ENCODE data around the gene MEFV.

The MEFV gene

DNA sequence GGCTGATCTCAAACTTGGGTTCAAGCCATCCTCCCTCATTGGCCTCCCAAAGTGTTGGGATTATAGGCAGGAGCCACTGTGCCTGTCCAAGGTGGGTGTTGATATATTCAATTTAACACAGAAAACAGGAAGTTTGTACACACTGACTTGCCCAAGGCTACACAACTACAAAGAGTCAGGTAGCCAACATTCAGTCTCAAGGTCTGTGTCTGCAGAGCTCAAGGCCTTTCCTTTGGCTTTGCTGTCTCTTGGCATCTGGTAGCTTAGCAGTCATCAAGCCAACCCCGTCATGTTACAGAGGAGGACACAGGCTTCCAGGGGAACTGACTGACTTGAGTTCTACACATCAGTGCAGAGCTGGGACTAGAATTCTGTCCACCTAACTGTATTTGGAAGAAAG is 11.9 kb upstream of the MEFV start:
- no peak overlapping the region for H3K4me3 ChIP-seq (ENCODE audit: control insufficient read depth in 1 of 7, extremely low read depth in 1 of 7, insufficient read depth in 4 of 7, low read depth in 2 of 7, low read length in 6 of 7)
- no peak for DNase-seq
- H3K9me3 ChIP-seq (ENCODE audit: control extremely low read depth in 1 of 5, control insufficient read depth in 4 of 5, insufficient read depth in 2 of 5, low read depth in 1 of 5, low read length in 4 of 5): peaks cover 0 to 26% (median 7%) of the 10 kb centered on the region in 5 experiments
- H3K27me3 ChIP-seq (replicated peaks in 2 of 5; ENCODE audit: control insufficient read depth in 4 of 5, insufficient read depth in 5 of 5, low read length in 4 of 5): no peaks in the 10 kb centered on the region
- no peak overlapping the region for H3K27ac ChIP-seq (ENCODE audit: insufficient read depth in 1 of 2, low read depth in 1 of 2, low read length in 2 of 2, poor library complexity in 1 of 2, severe bottlenecking in 2 of 2)
- peaks cover 6 to 30% (median 19%) of the 10 kb centered on the region in 4 experiments for H3K36me3 ChIP-seq (ENCODE audit: control insufficient read depth in 4 of 4, insufficient read depth in 4 of 4, low read length in 3 of 4)
- ChIA-PET POLR2A (no interaction called here), CTCF (interaction anchor here (0.5 kb wide), 1 partner anchor 234 kb away, joined by 4 read pairs; no protein-coding TSS in a partner anchor)
- WGBS (ENCODE audit: insufficient coverage): 100% methylated on average over 1 of the region's 1 CpG
- peaks cover 0 to 16% (median 5%) of the 10 kb centered on the region in 4 experiments for H3K4me1 ChIP-seq (ENCODE audit: control extremely low read depth in 1 of 4, control insufficient read depth in 4 of 4, insufficient read depth in 4 of 4, low read length in 3 of 4)

- no peak overlapping the region for H3K27ac ChIP-seq (ENCODE audit: insufficient read depth in 1 of 2, low read depth in 1 of 2, low read length in 2 of 2, poor library complexity in 1 of 2, severe bottlenecking in 2 of 2)
- peaks cover 6 to 30% (median 19%) of the 10 kb centered on the region in 4 experiments for H3K36me3 ChIP-seq (ENCODE audit: control insufficient read depth in 4 of 4, insufficient read depth in 4 of 4, low read length in 3 of 4)
Observed at GRCh38 chr16:3266873-3267537, 10.6 kb upstream of the MEFV start.

DNA sequence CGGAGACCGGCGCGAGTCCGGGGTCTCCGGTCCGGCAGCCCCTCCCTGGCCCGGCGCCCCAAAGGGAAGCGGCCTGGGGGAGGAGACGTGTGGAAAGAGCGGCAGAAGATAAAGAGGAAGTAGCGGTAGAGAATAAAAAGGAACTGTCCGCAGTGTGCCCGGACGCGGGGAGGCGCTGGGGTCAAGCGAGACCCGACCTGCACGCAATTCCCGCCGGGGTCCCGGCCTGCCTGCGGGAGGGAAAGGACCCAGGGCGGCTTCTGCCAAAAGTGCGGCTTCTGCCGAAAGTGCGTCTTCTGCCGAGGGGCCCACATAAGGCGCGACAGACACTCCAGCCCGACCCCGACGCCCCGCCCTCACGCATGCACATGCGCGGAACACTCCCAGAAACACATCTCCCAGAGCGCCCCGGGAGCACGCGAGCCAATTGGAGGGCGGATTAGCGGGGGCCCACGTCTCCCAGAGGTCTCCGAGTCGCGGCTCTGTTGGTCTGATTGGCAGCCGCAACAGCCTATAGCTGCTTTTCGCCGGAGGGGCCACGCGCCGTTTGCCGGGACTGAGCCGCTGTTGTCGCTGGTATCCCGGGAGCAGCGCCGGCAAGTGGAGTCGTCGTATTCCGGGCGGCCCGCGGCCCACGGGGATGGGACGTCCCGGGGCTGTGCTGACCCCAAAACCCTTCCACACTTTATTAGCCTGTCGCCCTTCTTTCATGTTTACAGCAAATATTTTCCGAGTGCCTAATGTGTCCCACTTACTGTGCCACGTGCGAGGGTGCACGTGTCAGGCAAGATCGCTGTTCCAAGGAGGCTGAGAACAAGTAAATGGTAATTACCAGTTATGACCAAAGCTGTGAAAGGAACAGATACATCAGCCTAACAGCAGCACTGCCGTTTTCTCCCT is 8.0 kb upstream of the MEFV start:
- Histone ChIP-seq H3K9me3 (ENCODE audit: control extremely low read depth in 1 of 5, control insufficient read depth in 4 of 5, insufficient read depth in 2 of 5, low read depth in 1 of 5, low read length in 4 of 5) (peaks cover 0 to 23% (median 7%) of the 10 kb centered on the region in 5 experiments), H3K36me3 (ENCODE audit: control insufficient read depth in 4 of 4, insufficient read depth in 4 of 4, low read length in 3 of 4) (peaks cover 6 to 30% (median 19%) of the 10 kb centered on the region in 4 experiments), H3K4me1 (ENCODE audit: control extremely low read depth in 1 of 4, control insufficient read depth in 4 of 4, insufficient read depth in 4 of 4, low read length in 3 of 4) (peaks cover 0 to 18% (median 6%) of the 10 kb centered on the region in 4 experiments), H3K27me3 (replicated peaks in 2 of 5; ENCODE audit: control insufficient read depth in 4 of 5, insufficient read depth in 5 of 5, low read length in 4 of 5) (no peaks in the 10 kb centered on the region), H3K27ac (ENCODE audit: insufficient read depth in 1 of 2, low read depth in 1 of 2, low read length in 2 of 2, poor library complexity in 1 of 2, severe bottlenecking in 2 of 2) (peak overlapping the region; percentile 61 to 88), H3K4me3 (ENCODE audit: control insufficient read depth in 1 of 7, extremely low read depth in 1 of 7, insufficient read depth in 4 of 7, low read depth in 2 of 7, low read length in 6 of 7) (peak overlapping the region; percentile 56 to 86 (median 75))
- CTCF ChIA-PET: interaction anchor here (0.9 to 1.1 kb wide), 2 partner anchors 16 to 194 kb away, joined by 3 read pairs; no protein-coding TSS in a partner anchor
- POLR2A ChIA-PET: interaction anchor here (2.7 kb wide), 1 partner anchor 18 kb away, joined by 8 read pairs; the partner anchor contains the start of gene ZNF263
- peak; percentile 97 to 98 (median 98) for DNase-seq
- WGBS (ENCODE audit: insufficient coverage): under 1% methylated on average over 69 of the region's 77 CpGs

More at GRCh38 chr16:3266873-3267537, 10.6 kb upstream of the MEFV start:
- CTCF ChIA-PET: interaction anchor here (0.6 to 1.6 kb wide), 3 partner anchors 9 to 238 kb away, joined by 3 to 7 read pairs (median 3); partner anchors contain the start of gene ZNF263
- Histone ChIP-seq H3K4me1 (ENCODE audit: control extremely low read depth in 1 of 4, control insufficient read depth in 4 of 4, insufficient read depth in 4 of 4, low read length in 3 of 4) (peaks cover 0 to 18% (median 6%) of the 10 kb centered on the region in 4 experiments), H3K27me3 (replicated peaks in 2 of 5; ENCODE audit: control insufficient read depth in 4 of 5, insufficient read depth in 5 of 5, low read length in 4 of 5) (no peaks in the 10 kb centered on the region), H3K4me3 (ENCODE audit: control insufficient read depth in 1 of 7, extremely low read depth in 1 of 7, insufficient read depth in 4 of 7, low read depth in 2 of 7, low read length in 6 of 7) (no peak overlapping the region), H3K9me3 (ENCODE audit: control extremely low read depth in 1 of 5, control insufficient read depth in 4 of 5, insufficient read depth in 2 of 5, low read depth in 1 of 5, low read length in 4 of 5) (peaks cover 0 to 26% (median 7%) of the 10 kb centered on the region in 5 experiments)
- peak in 1 of 3 donors; percentile 51 for DNase-seq
- WGBS (ENCODE audit: insufficient coverage): 57% methylated on average over 2 of the region's 5 CpGs
- POLR2A ChIA-PET: interaction anchor here (1.1 kb wide), 1 partner anchor 219 kb away, joined by 5 read pairs; no protein-coding TSS in a partner anchor

GRCh38 chr16:3262517-3262916 is 6.1 kb upstream of the MEFV start:
- DNase-seq: no peak
- peaks cover 0 to 18% (median 9%) of the 10 kb centered on the region in 4 experiments for H3K4me1 ChIP-seq (ENCODE audit: control extremely low read depth in 1 of 4, control insufficient read depth in 4 of 4, insufficient read depth in 4 of 4, low read length in 3 of 4)
- CTCF ChIA-PET: interaction anchor here (1.3 kb wide), 1 partner anchor 22 kb away, joined by 3 read pairs; no protein-coding TSS in a partner anchor
- peaks cover 3 to 16% (median 10%) of the 10 kb centered on the region in 4 experiments for H3K36me3 ChIP-seq (ENCODE audit: control insufficient read depth in 4 of 4, insufficient read depth in 4 of 4, low read length in 3 of 4)
- peaks cover 0 to 17% (median 7%) of the 10 kb centered on the region in 5 experiments for H3K9me3 ChIP-seq (ENCODE audit: control extremely low read depth in 1 of 5, control insufficient read depth in 4 of 5, insufficient read depth in 2 of 5, low read depth in 1 of 5, low read length in 4 of 5)
- WGBS (ENCODE audit: insufficient coverage): 96% methylated on average over 4 of the region's 4 CpGs
- peaks cover 0 to 7% (median 0%) of the 10 kb centered on the region in 5 experiments for H3K27me3 ChIP-seq (replicated peaks in 2 of 5; ENCODE audit: control insufficient read depth in 4 of 5, insufficient read depth in 5 of 5, low read length in 4 of 5)
- POLR2A ChIA-PET: interaction anchor here (2.7 kb wide), 1 partner anchor 20 kb away, joined by 8 read pairs; the partner anchor contains the start of gene ZNF263
- no peak overlapping the region for H3K27ac ChIP-seq (ENCODE audit: insufficient read depth in 1 of 2, low read depth in 1 of 2, low read length in 2 of 2, poor library complexity in 1 of 2, severe bottlenecking in 2 of 2)
- H3K4me3 ChIP-seq (ENCODE audit: control insufficient read depth in 1 of 7, extremely low read depth in 1 of 7, insufficient read depth in 4 of 7, low read depth in 2 of 7, low read length in 6 of 7): no peak overlapping the region

GRCh38 chr16:3259836-3260235 is 3.4 kb upstream of the MEFV start:
- ChIA-PET POLR2A (no interaction called here), CTCF (interaction anchor here (0.6 kb wide), 1 partner anchor 40 kb away, joined by 3 read pairs; no protein-coding TSS in a partner anchor)
- peaks cover 0 to 15% (median 0%) of the 10 kb centered on the region in 5 experiments for H3K27me3 ChIP-seq (replicated peaks in 2 of 5; ENCODE audit: control insufficient read depth in 4 of 5, insufficient read depth in 5 of 5, low read length in 4 of 5)
- peaks cover 0 to 2% (median 0%) of the 10 kb centered on the region in 5 experiments for H3K9me3 ChIP-seq (ENCODE audit: control extremely low read depth in 1 of 5, control insufficient read depth in 4 of 5, insufficient read depth in 2 of 5, low read depth in 1 of 5, low read length in 4 of 5)
- no peak overlapping the region for H3K4me3 ChIP-seq (ENCODE audit: control insufficient read depth in 1 of 7, extremely low read depth in 1 of 7, insufficient read depth in 4 of 7, low read depth in 2 of 7, low read length in 6 of 7)
- no peak overlapping the region for H3K27ac ChIP-seq (ENCODE audit: insufficient read depth in 1 of 2, low read depth in 1 of 2, low read length in 2 of 2, poor library complexity in 1 of 2, severe bottlenecking in 2 of 2)
- WGBS (ENCODE audit: insufficient coverage): 96% methylated on average over 5 of the region's 8 CpGs
- H3K36me3 ChIP-seq (ENCODE audit: control insufficient read depth in 4 of 4, insufficient read depth in 4 of 4, low read length in 3 of 4): no peaks in the 10 kb centered on the region
- no peak for DNase-seq
- H3K4me1 ChIP-seq (ENCODE audit: control extremely low read depth in 1 of 4, control insufficient read depth in 4 of 4, insufficient read depth in 4 of 4, low read length in 3 of 4): peaks cover 0 to 14% (median 8%) of the 10 kb centered on the region in 4 experiments

GRCh38 chr16:3256866-3257465 is 533 bp upstream of the MEFV start:
- Histone ChIP-seq H3K27me3 (replicated peaks in 2 of 5; ENCODE audit: control insufficient read depth in 4 of 5, insufficient read depth in 5 of 5, low read length in 4 of 5) (peaks cover 0 to 32% (median 1%) of the 10 kb centered on the region in 5 experiments), H3K36me3 (ENCODE audit: control insufficient read depth in 4 of 4, insufficient read depth in 4 of 4, low read length in 3 of 4) (no peaks in the 10 kb centered on the region), H3K27ac (ENCODE audit: insufficient read depth in 1 of 2, low read depth in 1 of 2, low read length in 2 of 2, poor library complexity in 1 of 2, severe bottlenecking in 2 of 2) (no peak overlapping the region), H3K9me3 (ENCODE audit: control extremely low read depth in 1 of 5, control insufficient read depth in 4 of 5, insufficient read depth in 2 of 5, low read depth in 1 of 5, low read length in 4 of 5) (peaks cover 0 to 4% (median 2%) of the 10 kb centered on the region in 5 experiments), H3K4me1 (ENCODE audit: control extremely low read depth in 1 of 4, control insufficient read depth in 4 of 4, insufficient read depth in 4 of 4, low read length in 3 of 4) (peaks cover 0 to 5% (median 0%) of the 10 kb centered on the region in 4 experiments), H3K4me3 (ENCODE audit: control insufficient read depth in 1 of 7, extremely low read depth in 1 of 7, insufficient read depth in 4 of 7, low read depth in 2 of 7, low read length in 6 of 7) (no peak overlapping the region)
- no peak for DNase-seq
- WGBS (ENCODE audit: insufficient coverage): 94% methylated on average over 9 of the region's 9 CpGs
- POLR2A ChIA-PET: no interaction called here
- CTCF ChIA-PET: no interaction called here

All from common myeloid progenitor, CD34-positive (primary cell).